AML-193 (cell line): Measurements from ENCODE around the gene YDJC.
"Not testable (repeated sequence)": the region's sequence is repeated elsewhere in the genome, so short reads cannot be mapped to it uniquely, and the experiment has no call there.

Experiments used
- DNase-seq, 2 experiments: peaks; one replicate each; lab custom pipeline; 2025; lab: John Stamatoyannopoulos, UW

The YDJC gene

GRCh38 chr22:21651521-21652009 is 21.7 kb upstream of the YDJC start:
- no peak for DNase-seq

GRCh38 chr22:21650823-21651520 is 21.1 kb upstream of the YDJC start:
- DNase-seq, result no peak

GRCh38 chr22:21650280-21650679 is 20.5 kb upstream of the YDJC start:
- no peak for DNase-seq

GRCh38 chr22:21646608-21647590 is 17.1 kb upstream of the YDJC start:
- DNase-seq, result peak; percentile 73 to 80

GRCh38 chr22:21645513-21645912 is 15.7 kb upstream of the YDJC start:
- DNase-seq, result not testable (repeated sequence)

- no peak for DNase-seq
These were observed 13.9 kb upstream of the YDJC start for GRCh38 chr22:21643533-21644357.

GRCh38 chr22:21642584-21643448 is 13.0 kb upstream of the YDJC start:
- peak; percentile 46 to 51 for DNase-seq

GRCh38 chr22:21641789-21642583 is 12.2 kb upstream of the YDJC start, which contains the start of gene SDF2L1:
SDF2L1 (plus strand) TSS chr22:21642302; CDS start chr22:21642337, 35 bp downstream.
- DNase-seq, result peak; percentile 90 to 97

GRCh38 chr22:21641417-21641788 is 11.6 kb upstream of the YDJC start:
- peak; percentile 29 to 49 for DNase-seq

GRCh38 chr22:21640810-21641209 is 11.0 kb upstream of the YDJC start:
- no peak for DNase-seq

- no peak for DNase-seq
These were observed 9.5 kb upstream of the YDJC start for GRCh38 chr22:21639359-21639758.

GRCh38 chr22:21637450-21637849 is 7.6 kb upstream of the YDJC start:
- not testable (repeated sequence) for DNase-seq

GRCh38 chr22:21636629-21637218 is 6.9 kb upstream of the YDJC start:
- DNase-seq, result no peak

- DNase-seq, result no peak
These were observed 6.1 kb upstream of the YDJC start for GRCh38 chr22:21635771-21636510.

GRCh38 chr22:21634844-21635243 is 5.0 kb upstream of the YDJC start:
- DNase-seq, result no peak

GRCh38 chr22:21634081-21634480 is 4.3 kb upstream of the YDJC start:
- DNase-seq, result no peak

GRCh38 chr22:21633481-21633880 is 3.7 kb upstream of the YDJC start:
- no peak for DNase-seq

GRCh38 chr22:21632931-21633330 is 3.1 kb upstream of the YDJC start:
- no peak for DNase-seq
